ENCODE measurements around the gene GGA2.
A peak's percentile ranks its signal among the peaks of the same experiment; 100 is the strongest.

DNA sequence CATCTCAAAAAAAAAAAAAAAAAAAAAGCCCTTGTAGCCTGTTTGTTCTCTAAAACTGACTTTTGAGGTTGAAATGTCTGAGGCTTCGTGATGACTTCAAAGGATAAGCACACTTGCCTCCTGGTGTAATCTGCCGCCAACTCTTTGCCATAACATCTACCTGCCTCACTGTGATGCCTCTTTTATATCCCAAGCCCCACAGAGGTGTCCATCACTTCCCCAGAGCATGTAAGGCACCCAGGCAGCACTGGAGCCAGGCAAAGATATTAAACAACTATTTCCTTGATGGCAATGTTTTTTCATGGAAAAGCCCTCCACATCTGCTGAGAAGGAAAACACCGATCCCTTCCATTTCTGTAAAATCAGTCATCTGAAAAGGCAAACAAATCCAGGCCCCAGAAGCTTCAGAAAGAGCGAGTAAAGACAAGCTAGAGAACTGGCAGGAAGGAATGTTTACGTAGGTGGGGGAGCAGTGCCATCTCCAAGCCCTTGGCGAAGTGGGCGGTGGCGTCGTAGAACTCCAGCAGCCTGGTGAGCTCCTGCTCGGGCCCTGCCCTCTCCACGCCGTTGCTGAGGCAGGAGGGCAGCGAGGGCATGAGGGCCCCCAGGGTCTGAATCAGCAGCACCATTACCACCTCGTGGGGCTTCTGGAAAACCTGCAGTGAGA is 85.9 kb downstream of the GGA2 start:
- TF ChIP-seq, protein P1, sequence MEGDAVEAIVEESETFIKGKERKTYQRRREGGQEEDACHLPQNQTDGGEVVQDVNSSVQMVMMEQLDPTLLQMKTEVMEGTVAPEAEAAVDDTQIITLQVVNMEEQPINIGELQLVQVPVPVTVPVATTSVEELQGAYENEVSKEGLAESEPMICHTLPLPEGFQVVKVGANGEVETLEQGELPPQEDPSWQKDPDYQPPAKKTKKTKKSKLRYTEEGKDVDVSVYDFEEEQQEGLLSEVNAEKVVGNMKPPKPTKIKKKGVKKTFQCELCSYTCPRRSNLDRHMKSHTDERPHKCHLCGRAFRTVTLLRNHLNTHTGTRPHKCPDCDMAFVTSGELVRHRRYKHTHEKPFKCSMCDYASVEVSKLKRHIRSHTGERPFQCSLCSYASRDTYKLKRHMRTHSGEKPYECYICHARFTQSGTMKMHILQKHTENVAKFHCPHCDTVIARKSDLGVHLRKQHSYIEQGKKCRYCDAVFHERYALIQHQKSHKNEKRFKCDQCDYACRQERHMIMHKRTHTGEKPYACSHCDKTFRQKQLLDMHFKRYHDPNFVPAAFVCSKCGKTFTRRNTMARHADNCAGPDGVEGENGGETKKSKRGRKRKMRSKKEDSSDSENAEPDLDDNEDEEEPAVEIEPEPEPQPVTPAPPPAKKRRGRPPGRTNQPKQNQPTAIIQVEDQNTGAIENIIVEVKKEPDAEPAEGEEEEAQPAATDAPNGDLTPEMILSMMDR (IDR thresholded peaks at IDR 0.05) = no peak
- TF ChIP-seq POLR2A (IDR thresholded peaks at IDR 0.05) (no peak), POLR2AphosphoS5 (IDR thresholded peaks at IDR 0.05) (peak; percentile 96)
